GM11168 (cell line): ENCODE data around the gene GBE1.

Experiments used
- in situ Hi-C: fragments of 300-500 bp; cut with MboI; formaldehyde crosslinking; loops from one replicate; pipeline ENCODE4 v1.12.0; 2022; ENCODE audit warnings: low sequenced_read_pairs; ENCODE audit not compliant: unreplicated experiment

GBE1 gene

DNA sequence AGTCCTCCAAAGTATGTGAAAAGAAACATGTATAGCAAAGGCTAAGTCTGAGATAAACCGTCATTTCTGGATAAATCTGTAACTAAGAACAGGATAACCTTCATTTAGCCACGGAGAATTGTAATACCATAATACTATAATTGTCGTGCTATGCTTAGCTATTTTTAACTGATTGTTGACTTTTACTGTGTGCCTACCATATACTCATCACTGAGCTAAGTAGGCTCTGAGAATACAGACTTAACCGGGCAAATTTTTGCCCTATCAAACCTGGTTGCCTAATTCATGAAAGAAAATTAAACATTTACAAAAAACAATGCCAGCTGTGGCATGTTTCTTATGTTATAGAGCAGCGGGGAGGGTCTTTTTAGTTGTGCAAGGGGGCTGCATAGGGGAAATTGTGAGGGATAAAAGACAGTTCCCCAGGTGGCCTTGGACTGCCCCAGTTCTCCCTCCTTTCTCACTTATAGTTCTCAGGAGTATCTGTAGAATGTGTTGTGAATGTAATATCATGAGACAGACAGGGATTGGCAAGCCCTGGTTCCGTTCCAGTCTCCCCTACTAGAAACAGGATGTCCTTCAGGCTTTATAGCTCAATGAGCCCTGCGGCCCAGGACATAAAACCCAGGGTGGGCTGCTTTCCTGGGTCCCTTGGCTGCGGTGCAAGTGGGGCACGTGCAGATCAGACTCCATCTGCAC is 318.5 kb downstream of the GBE1 start:
- in situ Hi-C loops, result no loop called here

DNA sequence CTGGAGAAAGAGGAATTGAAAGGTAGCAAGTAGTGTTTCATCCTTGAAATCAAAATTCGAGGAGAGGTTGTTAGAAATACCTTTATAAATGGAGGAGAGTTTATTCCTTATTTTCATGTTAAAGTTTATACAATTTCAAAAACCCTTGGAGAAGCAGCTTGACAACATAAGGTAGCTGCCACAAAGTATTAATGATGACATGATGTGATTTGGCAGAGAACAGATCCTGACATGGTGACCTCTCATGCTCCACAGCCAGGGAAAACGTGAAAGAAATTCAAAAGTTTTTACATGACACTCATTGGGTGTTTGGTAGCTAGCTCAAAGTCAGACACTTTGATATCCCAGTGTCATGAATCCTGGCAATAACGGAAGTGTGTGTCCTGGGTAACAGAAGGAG is 320.8 kb downstream of the GBE1 start:
- in situ Hi-C loops, result no loop called here
